HG03442 (cell line): Measurements from ENCODE around the gene STAT6.
"Not testable (repeated sequence)": the region's sequence is repeated elsewhere in the genome, so short reads cannot be mapped to it uniquely, and the experiment has no call there.

Experiments used
- ATAC-seq: cut with Tn5 transposase; IDR thresholded peaks from one replicate; pipeline ENCODE4 v1.9.1; 2021; ENCODE audit warnings: mild to moderate bottlenecking, moderate library complexity; ENCODE audit not compliant: unreplicated experiment

Gene STAT6

GRCh38 chr12:57128519-57129247 is 17.5 kb upstream of the STAT6 start:
- no peak for ATAC-seq

- ATAC-seq, result peak; percentile 36
These were observed 16.8 kb upstream of the STAT6 start, which contains the start of gene LRP1 for GRCh38 chr12:57127726-57128518. Gene LRP1, plus strand, starts transcription at chr12:57128483. Its CDS starts 482 bp downstream, at chr12:57128965.

GRCh38 chr12:57127101-57127725 is 16.1 kb upstream of the STAT6 start:
- ATAC-seq, result no peak

- no peak for ATAC-seq
These were observed 15.4 kb upstream of the STAT6 start for GRCh38 chr12:57126561-57126960.

- no peak for ATAC-seq
These were observed 14.9 kb upstream of the STAT6 start for GRCh38 chr12:57126061-57126460.

GRCh38 chr12:57124261-57124877 is 13.2 kb upstream of the STAT6 start:
- ATAC-seq, result peak; percentile 40

GRCh38 chr12:57123813-57124212 is 12.7 kb upstream of the STAT6 start:
- no peak for ATAC-seq

- not testable (repeated sequence) for ATAC-seq
These were observed 9.6 kb upstream of the STAT6 start for GRCh38 chr12:57120718-57121117.

- no peak for ATAC-seq
These were observed 8.3 kb upstream of the STAT6 start for GRCh38 chr12:57119294-57120085.

- ATAC-seq, result no peak
These were observed 7.6 kb upstream of the STAT6 start for GRCh38 chr12:57118711-57119271.

GRCh38 chr12:57116580-57117281 is 5.6 kb upstream of the STAT6 start:
- no peak for ATAC-seq

GRCh38 chr12:57112492-57113294 is 1.5 kb upstream of the STAT6 start:
- ATAC-seq, result no peak

- ATAC-seq, result peak; percentile 38
These were observed 795 bp downstream of the STAT6 start for GRCh38 chr12:57110104-57111030.

GRCh38 chr12:57109207-57110103 is 1.7 kb downstream of the STAT6 start:
- ATAC-seq, result no peak

- no peak for ATAC-seq
These were observed 3.6 kb downstream of the STAT6 start for GRCh38 chr12:57107456-57108155.
